CD4-positive, alpha-beta T cell (primary cell): Measurements from ENCODE around the gene ELFN1. TPM values are rescaled to one million over a fixed set of nuclear protein-coding genes. Genes with fewer than 3 reads are reported as not detected.

Experiments used
- ATAC-seq: fragments of 200-7000 bp; cut with Tn5 transposase; one replicate; pipeline ENCODE4 v1.10.0; 2022; ENCODE audit warnings: mild to moderate bottlenecking; ENCODE audit not compliant: poor library complexity
- CTCF ChIA-PET: fragments of 350-600 bp; sonication (Branson Sonifier 250); formaldehyde crosslinking; loops from one replicate; lab custom pipeline; 2021; ENCODE audit warnings: antibody characterized with exemption, inconsistent platforms; lab: Charles Lee
- POLR2A ChIA-PET: fragments of 350-600 bp; sonication (Branson Sonifier 250); formaldehyde crosslinking; loops from one replicate; lab custom pipeline; 2021; ENCODE audit warnings: antibody characterized with exemption, inconsistent platforms; lab: Charles Lee
- DNase-seq, 14 experiments: peaks; one replicate each; pipeline ENCODE4 v3.0.0-alpha.2; 2013 to 2020; ENCODE audit warnings: mixed read lengths in 2 of 14
- H3K27ac ChIP-seq, 2 donors: one replicate each; pipeline versions ENCODE4 v1.5.1 to v1.7.0; 2013; ENCODE audit warnings: low read length in 2 of 2, low read depth in 1 of 2, mild to moderate bottlenecking in 1 of 2
- H3K27me3 ChIP-seq, 2 experiments: 1 replicate in 1 of 2; 2 replicates in 1 of 2; pipeline versions ENCODE4 v1.6.1 to v1.7.0; 2013; ENCODE audit warnings: low read length in 2 of 2, control low read depth in 1 of 2, mild to moderate bottlenecking in 1 of 2, moderate library complexity in 1 of 2; ENCODE audit not compliant: insufficient read depth in 2 of 2, control insufficient read depth in 1 of 2
- H3K36me3 ChIP-seq: one replicate; pipeline ENCODE4 v1.6.1; 2013; ENCODE audit warnings: low read length, control low read depth; ENCODE audit not compliant: insufficient read depth
- H3K4me1 ChIP-seq: one replicate; pipeline ENCODE4 v1.6.1; 2013; ENCODE audit warnings: low read length, control low read depth; ENCODE audit not compliant: insufficient read depth
- H3K4me3 ChIP-seq: one replicate; pipeline ENCODE4 v1.5.1; 2013; ENCODE audit warnings: mild to moderate bottlenecking, low read length, moderate library complexity
- H3K9me3 ChIP-seq, 2 experiments: 1 replicate in 1 of 2; 2 replicates in 1 of 2; pipeline versions ENCODE4 v1.6.1 to v1.7.0; 2013; ENCODE audit warnings: low read length in 2 of 2, mild to moderate bottlenecking in 2 of 2, control low read depth in 1 of 2, moderate library complexity in 1 of 2; ENCODE audit not compliant: control insufficient read depth in 1 of 2, insufficient read depth in 1 of 2
- H3K27ac Mint-ChIP-seq: one replicate; pipeline ENCODE4 v1.8.0; 2020; ENCODE audit warnings: mixed read lengths
- H3K27me3 Mint-ChIP-seq: one replicate; pipeline ENCODE4 v1.8.0; 2021; ENCODE audit warnings: mixed read lengths
- H3K36me3 Mint-ChIP-seq: one replicate; pipeline ENCODE4 v1.8.0; 2021; ENCODE audit warnings: low read depth, mixed read lengths
- H3K4me1 Mint-ChIP-seq: one replicate; pipeline ENCODE4 v1.8.0; 2021; ENCODE audit warnings: low read depth, mixed read lengths
- H3K4me3 Mint-ChIP-seq: one replicate; pipeline ENCODE4 v1.8.0; 2020; ENCODE audit warnings: mild to moderate bottlenecking, mixed read lengths
- H3K9me3 Mint-ChIP-seq: one replicate; pipeline ENCODE4 v1.8.0; 2020; ENCODE audit warnings: mixed read lengths
- intact Hi-C, 2 experiments: fragments of 100-400 bp; cut with DNase I in 1 of 2; cut with micrococcal nuclease in 1 of 2; formaldehyde crosslinking; loops; one replicate each; pipeline versions ENCODE4 v1.15.1 to v1.9.0; 2023 to 2025; cut with DNase I, micrococcal nuclease
- total RNA-seq, 174 experiments: library from RNA in 2 of 174; stranded (reverse) in 2 of 174; gene quantifications; one replicate each; pipeline ENCODE4 v1.2.3 and lab custom pipeline; 2021 to 2026
- TF ChIP-seq, protein P1 (sequence below): fragments of 200-600 bp; IDR thresholded peaks from one replicate; pipeline ENCODE4 v1.8.0; 2022; ENCODE audit warnings: antibody characterized with exemption, mild to moderate bottlenecking

The ELFN1 gene
- total RNA-seq, 2 experiments from 2014 or later: not detected

DNA sequence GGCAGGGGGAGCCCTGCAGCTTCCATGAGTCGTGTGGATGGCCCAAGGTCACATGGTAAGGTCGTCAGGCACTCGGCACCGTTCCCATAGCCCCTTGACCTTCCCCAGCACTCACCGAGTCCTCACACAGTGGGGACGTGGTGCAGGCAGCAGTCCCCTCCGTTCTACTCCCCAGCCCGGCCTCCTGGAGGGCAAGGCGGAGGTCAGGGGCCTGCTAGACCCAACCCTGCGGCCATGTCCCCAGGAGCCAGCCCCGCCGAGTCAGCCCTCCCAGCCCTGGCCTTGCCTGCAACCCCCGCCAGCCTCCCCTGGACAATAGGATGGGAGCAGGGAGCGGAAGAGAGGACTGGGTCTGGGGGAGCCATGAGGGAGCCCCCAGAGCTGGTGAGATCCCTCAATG is 65.2 kb downstream of the ELFN1 start:
- no peak overlapping the region for H3K4me3 Mint-ChIP-seq
- H3K36me3 Mint-ChIP-seq: no peaks in the 10 kb centered on the region
- Histone ChIP-seq H3K27ac (no peak overlapping the region), H3K4me1 (peaks cover 16% of the 10 kb centered on the region), H3K4me3 (no peak overlapping the region), H3K36me3 (no peaks in the 10 kb centered on the region), H3K9me3 (peaks cover 0 to 5% of the 10 kb centered on the region in 2 experiments), H3K27me3 (no peaks in the 10 kb centered on the region)
- POLR2A ChIA-PET: no interaction called here
- no peak overlapping the region for H3K27ac Mint-ChIP-seq
- DNase-seq: no peak
- TF ChIP-seq, protein P1, sequence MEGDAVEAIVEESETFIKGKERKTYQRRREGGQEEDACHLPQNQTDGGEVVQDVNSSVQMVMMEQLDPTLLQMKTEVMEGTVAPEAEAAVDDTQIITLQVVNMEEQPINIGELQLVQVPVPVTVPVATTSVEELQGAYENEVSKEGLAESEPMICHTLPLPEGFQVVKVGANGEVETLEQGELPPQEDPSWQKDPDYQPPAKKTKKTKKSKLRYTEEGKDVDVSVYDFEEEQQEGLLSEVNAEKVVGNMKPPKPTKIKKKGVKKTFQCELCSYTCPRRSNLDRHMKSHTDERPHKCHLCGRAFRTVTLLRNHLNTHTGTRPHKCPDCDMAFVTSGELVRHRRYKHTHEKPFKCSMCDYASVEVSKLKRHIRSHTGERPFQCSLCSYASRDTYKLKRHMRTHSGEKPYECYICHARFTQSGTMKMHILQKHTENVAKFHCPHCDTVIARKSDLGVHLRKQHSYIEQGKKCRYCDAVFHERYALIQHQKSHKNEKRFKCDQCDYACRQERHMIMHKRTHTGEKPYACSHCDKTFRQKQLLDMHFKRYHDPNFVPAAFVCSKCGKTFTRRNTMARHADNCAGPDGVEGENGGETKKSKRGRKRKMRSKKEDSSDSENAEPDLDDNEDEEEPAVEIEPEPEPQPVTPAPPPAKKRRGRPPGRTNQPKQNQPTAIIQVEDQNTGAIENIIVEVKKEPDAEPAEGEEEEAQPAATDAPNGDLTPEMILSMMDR: no peak
- intact Hi-C loops: no loop called here
- CTCF ChIA-PET: no interaction called here
- peaks cover 14% of the 10 kb centered on the region for H3K4me1 Mint-ChIP-seq
- peaks cover 8% of the 10 kb centered on the region for H3K27me3 Mint-ChIP-seq
- no peaks in the 10 kb centered on the region for H3K9me3 Mint-ChIP-seq
- no peak for ATAC-seq

DNA sequence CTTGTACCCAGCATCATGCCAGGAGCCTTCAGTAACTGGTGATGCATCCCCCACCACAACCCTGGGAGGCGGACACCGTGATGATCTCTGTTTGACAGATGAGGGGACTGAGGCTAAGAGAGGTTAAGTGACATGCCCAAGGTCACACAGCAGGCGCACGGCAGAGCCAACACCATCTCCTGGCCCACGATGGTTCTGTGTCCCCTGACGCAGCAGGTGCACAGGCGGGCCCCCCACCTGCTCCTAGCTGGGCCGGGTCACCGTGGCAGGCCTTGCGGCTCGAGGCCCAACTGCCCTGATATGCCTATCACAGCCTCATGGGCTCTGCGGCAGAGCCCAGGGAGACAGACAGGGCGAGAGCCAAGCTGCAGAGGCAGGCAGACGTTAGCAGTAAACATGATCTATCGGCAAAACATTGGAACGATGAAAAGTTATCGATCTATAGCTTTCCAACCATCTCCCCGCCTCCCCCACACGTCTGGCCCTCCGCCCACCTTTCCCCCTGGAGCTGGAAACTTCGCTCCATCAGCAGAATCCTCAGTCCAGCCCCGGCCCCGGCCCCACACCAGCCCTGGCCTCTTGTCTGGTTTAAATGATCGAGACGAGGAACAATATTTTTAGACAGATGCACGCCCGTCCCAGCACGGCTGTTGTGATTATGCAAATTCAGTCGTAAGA is 65.9 kb downstream of the ELFN1 start:
- POLR2A ChIA-PET: no interaction called here
- H3K27ac Mint-ChIP-seq: no peak overlapping the region
- CTCF ChIA-PET: no interaction called here

DNA sequence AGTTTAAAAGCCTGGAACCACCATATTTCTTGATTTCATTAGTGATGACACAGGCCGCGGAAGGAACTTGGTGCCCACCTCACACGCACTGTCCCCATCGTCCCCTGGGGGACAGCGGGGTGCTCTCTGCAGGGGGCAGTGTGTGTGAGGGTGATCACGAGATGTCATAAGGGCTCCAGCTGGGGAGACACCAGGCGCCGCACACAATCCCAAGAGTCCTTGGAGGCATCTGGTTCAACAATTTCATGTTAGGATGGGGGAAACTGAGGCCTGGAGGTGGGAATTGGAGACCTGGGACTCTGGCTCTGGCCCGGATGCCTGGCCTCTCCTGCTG is 66.4 kb downstream of the ELFN1 start:
- H3K27ac ChIP-seq: no peak overlapping the region
- DNase-seq (no peak), ATAC-seq (no peak)
- H3K4me3 ChIP-seq: no peak overlapping the region
- CTCF ChIA-PET: no interaction called here
- Mint-ChIP-seq H3K27ac (no peak overlapping the region), H3K27me3 (peaks cover 8% of the 10 kb centered on the region), H3K9me3 (no peaks in the 10 kb centered on the region), H3K4me3 (no peak overlapping the region), H3K4me1 (peaks cover 14% of the 10 kb centered on the region), H3K36me3 (no peaks in the 10 kb centered on the region)
- intact Hi-C loops: no loop called here
- H3K27me3 ChIP-seq: no peaks in the 10 kb centered on the region
- TF ChIP-seq, protein P1: no peak
- peaks cover 26% of the 10 kb centered on the region for H3K4me1 ChIP-seq
- no peaks in the 10 kb centered on the region for H3K36me3 ChIP-seq
- peaks cover 0 to 5% of the 10 kb centered on the region in 2 experiments for H3K9me3 ChIP-seq
- POLR2A ChIA-PET: no interaction called here

More for the DNA sequence above, 65.9 kb downstream of the ELFN1 start:
- Mint-ChIP-seq H3K27me3 (peaks cover 8% of the 10 kb centered on the region), H3K9me3 (no peaks in the 10 kb centered on the region), H3K36me3 (no peaks in the 10 kb centered on the region), H3K4me3 (no peak overlapping the region), H3K4me1 (peaks cover 14% of the 10 kb centered on the region)
- TF ChIP-seq, protein P1: no peak
- intact Hi-C loops: no loop called here
- Histone ChIP-seq H3K27me3 (no peaks in the 10 kb centered on the region), H3K4me3 (no peak overlapping the region), H3K9me3 (peaks cover 0 to 5% of the 10 kb centered on the region in 2 experiments), H3K4me1 (peaks cover 21% of the 10 kb centered on the region), H3K36me3 (no peaks in the 10 kb centered on the region), H3K27ac (no peak overlapping the region)
- ATAC-seq (no peak), DNase-seq (no peak)
